ENCODE data around the gene SCGB3A1. TPM values are rescaled to one million over a fixed set of nuclear protein-coding genes. Genes with fewer than 3 reads are reported as not detected.

Gene SCGB3A1
- total and polyA plus RNA-seq, 2 of the 4 experiments (the other 2 are of a cell fraction), result not detected

GRCh38 chr5:180605554-180606214 lies 14.4 kb upstream of the SCGB3A1 start:
- Histone ChIP-seq H2AFZ (replicated peaks; ENCODE audit: low read length, poor library complexity) (peak overlapping the region; percentile 64), H4K91ac (ENCODE audit: insufficient read depth, low read depth, low read length) (no peak overlapping the region), H3K27me3 (ENCODE audit: control insufficient read depth, insufficient read depth, low read length) (peaks cover 10% of the 10 kb centered on the region; the same call in 1 of the 2 replicates), H3K9ac (ENCODE audit: low read depth, low read length) (no peak overlapping the region), H3K4me2 (ENCODE audit: low read depth, low read length) (no peak overlapping the region), H3K4me1 (ENCODE audit: control insufficient read depth, insufficient read depth, low read length) (no peaks in the 10 kb centered on the region), H2BK120ac (ENCODE audit: low read depth, low read length) (no peak overlapping the region), H3K4ac (ENCODE audit: low read depth, low read length) (no peak overlapping the region), H2AK9ac (replicated peaks; ENCODE audit: low read depth, low read length, poor library complexity) (no peak overlapping the region), H3K18ac (ENCODE audit: low read depth, low read length) (no peak overlapping the region), H3K9me3 (ENCODE audit: control insufficient read depth, insufficient read depth, low read length) (no peaks in the 10 kb centered on the region), H4K8ac (ENCODE audit: low read depth in 2 of 2, low read length in 2 of 2) (no peak overlapping the region), H4K5ac (ENCODE audit: low read depth, low read length) (no peak overlapping the region), H3K14ac (replicated peaks; ENCODE audit: low read depth, low read length) (no peak overlapping the region), H4K20me1 (ENCODE audit: insufficient read depth, low read length) (no peaks in the 10 kb centered on the region; the same call in 1 of the 2 replicates), H3K79me1 (ENCODE audit: low read depth in 1 of 2, low read length in 2 of 2) (no peaks in the 10 kb centered on the region), H3K9me1 (ENCODE audit: insufficient read depth, low read length) (no peaks in the 10 kb centered on the region), H3K4me3 (ENCODE audit: insufficient read depth, low read depth, low read length) (no peak overlapping the region), H3K36me3 (ENCODE audit: control insufficient read depth, insufficient read depth, low read length) (no peaks in the 10 kb centered on the region), H2BK15ac (ENCODE audit: low read depth, low read length) (no peak overlapping the region), H2AK5ac (ENCODE audit: low read depth, low read length) (no peak overlapping the region), H3K23ac (ENCODE audit: low read depth, low read length) (no peak overlapping the region), H3K27ac (ENCODE audit: insufficient read depth, low read length) (no peak overlapping the region), H2BK5ac (ENCODE audit: low read depth, low read length, poor library complexity, severe bottlenecking) (no peak overlapping the region), H3K56ac (ENCODE audit: extremely low read depth, insufficient read depth, low read length) (no peak overlapping the region), H2BK20ac (ENCODE audit: low read depth, low read length) (no peak overlapping the region)
- ChIA-PET CTCF (interaction anchor here (1.2 kb wide), 1 partner anchor 13 kb away, joined by 8 read pairs; no protein-coding TSS in a partner anchor), POLR2A (ENCODE audit: unreplicated experiment) (no interaction called here)
- no TSS peak for BruUV-seq (replicated peaks)
- dilution Hi-C loops (cut with HindIII; ENCODE audit: low sequenced_read_pairs, unreplicated experiment) (no loop called here), in situ Hi-C loops (cut with MboI; ENCODE audit: low sequenced_read_pairs) (no loop called here), intact Hi-C loops (cut with micrococcal nuclease) (loop anchor here (1.0 to 10.0 kb wide), 4 partner anchors 111 to 401 kb away; partner anchors contain the start of genes CNOT6, GFPT2 and RASGEF1C)
- TF ChIP-seq SMC3 (IDR thresholded peaks at IDR 0.05; ENCODE audit: low read depth, low read length), result peak; percentile 48
- TF ChIP-seq RAD21 (IDR thresholded peaks at IDR 0.05; ENCODE audit: low read length), result peak; percentile 52
- TF ChIP-seq, protein P1, sequence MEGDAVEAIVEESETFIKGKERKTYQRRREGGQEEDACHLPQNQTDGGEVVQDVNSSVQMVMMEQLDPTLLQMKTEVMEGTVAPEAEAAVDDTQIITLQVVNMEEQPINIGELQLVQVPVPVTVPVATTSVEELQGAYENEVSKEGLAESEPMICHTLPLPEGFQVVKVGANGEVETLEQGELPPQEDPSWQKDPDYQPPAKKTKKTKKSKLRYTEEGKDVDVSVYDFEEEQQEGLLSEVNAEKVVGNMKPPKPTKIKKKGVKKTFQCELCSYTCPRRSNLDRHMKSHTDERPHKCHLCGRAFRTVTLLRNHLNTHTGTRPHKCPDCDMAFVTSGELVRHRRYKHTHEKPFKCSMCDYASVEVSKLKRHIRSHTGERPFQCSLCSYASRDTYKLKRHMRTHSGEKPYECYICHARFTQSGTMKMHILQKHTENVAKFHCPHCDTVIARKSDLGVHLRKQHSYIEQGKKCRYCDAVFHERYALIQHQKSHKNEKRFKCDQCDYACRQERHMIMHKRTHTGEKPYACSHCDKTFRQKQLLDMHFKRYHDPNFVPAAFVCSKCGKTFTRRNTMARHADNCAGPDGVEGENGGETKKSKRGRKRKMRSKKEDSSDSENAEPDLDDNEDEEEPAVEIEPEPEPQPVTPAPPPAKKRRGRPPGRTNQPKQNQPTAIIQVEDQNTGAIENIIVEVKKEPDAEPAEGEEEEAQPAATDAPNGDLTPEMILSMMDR (conservative IDR thresholded peaks at IDR 0.05; ENCODE audit: low read depth, low read length), result peak; percentile 56
- TF ChIP-seq FOS (IDR thresholded peaks at IDR 0.05; ENCODE audit: low read depth, low read length), result no peak
- no peak for TF ChIP-seq RFX5 (IDR thresholded peaks at IDR 0.05; ENCODE audit: low read depth, low read length)
- TF ChIP-seq BHLHE40 (IDR thresholded peaks at IDR 0.05; ENCODE audit: low read depth, low read length), result no peak
- TF ChIP-seq MXI1 (IDR thresholded peaks at IDR 0.05; ENCODE audit: borderline replicate concordance, low read depth, low read length), result no peak
- no peak for TF ChIP-seq MAZ (IDR thresholded peaks at IDR 0.05; ENCODE audit: borderline replicate concordance, low read depth, low read length)
- DNase-seq (peak; percentile 51), ATAC-seq (ENCODE audit: low read depth) (peak; percentile 73)
- 54% methylated on average over 3 of the region's 11 CpGs; no CpG with 5 or more reads in 1 of the 2 experiments for whole genome bisulfite sequencing, 2 experiments (ENCODE audit: extremely low coverage in 2 of 2, insufficient read length in 1 of 2)
